ENCODE results near the gene CFAP90. TPM values are rescaled to one million over a fixed set of nuclear protein-coding genes. Genes with fewer than 3 reads are reported as not detected.

Gene CFAP90
- total and polyA plus RNA-seq, 2 of the 8 experiments (the other 6 are each of a cell fraction or from before 2014, with no cell fraction given): 0.39 to 0.92 TPM

GRCh38 chr5:7808998-7809397, 41.9 kb downstream of the CFAP90 start:
- no peaks in the 10 kb centered on the region for H3K79me1 ChIP-seq (ENCODE audit: low read depth, low read length)
- no peak overlapping the region for H3K4me3 ChIP-seq (ENCODE audit: extremely low read depth in 1 of 4, insufficient read depth in 2 of 4, low read depth in 3 of 4, low read length in 4 of 4)
- H3K27me3 ChIP-seq (replicated peaks in 1 of 4; ENCODE audit: control insufficient read depth in 3 of 4, extremely low read depth in 1 of 4, insufficient read depth in 3 of 4, low read length in 3 of 4): no peaks in the 10 kb centered on the region
- no peak overlapping the region for H2BK120ac ChIP-seq (replicated peaks; ENCODE audit: low read depth, low read length)
- H2AK5ac ChIP-seq (ENCODE audit: low read depth, low read length): no peak overlapping the region
- H3K9me3 ChIP-seq (ENCODE audit: insufficient read depth in 2 of 2, low read depth in 1 of 2, low read length in 1 of 2): no peaks in the 10 kb centered on the region
- TF ChIP-seq BCL11A (IDR thresholded peaks at IDR 0.05; ENCODE audit: low read depth in 2 of 2, low read length in 2 of 2) (no peak), CBX5 (IDR thresholded peaks at IDR 0.05; ENCODE audit: low read depth, low read length) (no peak), NANOG (IDR thresholded peaks at IDR 0.05; ENCODE audit: insufficient read depth, low read depth, low read length, poor library complexity, severe bottlenecking) (no peak), ASH2L (IDR thresholded peaks at IDR 0.05; ENCODE audit: low read length) (no peak), EP300 (IDR thresholded peaks at IDR 0.05; ENCODE audit: borderline replicate concordance in 1 of 2, low read depth in 2 of 2, low read length in 2 of 2) (no peak), SUZ12 (IDR thresholded peaks at IDR 0.05; ENCODE audit: low read length) (no peak), SP1 (IDR thresholded peaks at IDR 0.05; ENCODE audit: low read depth, low read length) (no peak)
- H3K4me1 ChIP-seq (replicated peaks in 1 of 4; ENCODE audit: control insufficient read depth in 3 of 4, insufficient read depth in 4 of 4, low read length in 3 of 4): no peaks in the 10 kb centered on the region
- no peak overlapping the region for H3K14ac ChIP-seq (ENCODE audit: insufficient read length)
- FAIRE-seq (no peak), DNase-seq (ENCODE audit: low read depth in 1 of 2, low spot score in 2 of 2) (no peak)
- no peak overlapping the region for H2AFZ ChIP-seq (ENCODE audit: low read length)
- 88% methylated on average over 4 of the region's 4 CpGs; no CpG with 5 or more reads in 1 of the 2 experiments for whole genome bisulfite sequencing, 2 experiments (ENCODE audit: extremely low coverage in 1 of 2, insufficient coverage in 1 of 2, insufficient read length in 1 of 2, insufficient replicate concordance in 2 of 2, low coverage in 1 of 2, low lambda C conversion rate in 2 of 2, missing lambda C conversion rate in 1 of 2)
- no peak overlapping the region for H3K4me2 ChIP-seq (ENCODE audit: insufficient read depth in 1 of 2, low read depth in 2 of 2, low read length in 2 of 2)
- H3K4ac ChIP-seq (replicated peaks; ENCODE audit: insufficient read length, low read depth, low read length): no peak overlapping the region
- ChIA-PET CTCF (ENCODE audit: partially characterized antibody) (interaction anchor here (0.6 to 0.9 kb wide), 2 partner anchors 16 to 38 kb away, joined by 3 to 4 read pairs; no protein-coding TSS in a partner anchor), POLR2A (ENCODE audit: partially characterized antibody) (no interaction called here)
- H3K36me3 ChIP-seq (ENCODE audit: control insufficient read depth in 2 of 4, insufficient read depth in 4 of 4, low read length in 3 of 4): peaks cover 0 to 24% (median 2%) of the 10 kb centered on the region in 4 experiments; a peak in 5 of 8 replicates
- no peaks in the 10 kb centered on the region for H4K20me1 ChIP-seq (replicated peaks in 1 of 2; ENCODE audit: control insufficient read depth in 1 of 2, insufficient read depth in 2 of 2, low read length in 2 of 2)
- no peak overlapping the region for H3K27ac ChIP-seq (ENCODE audit: low read depth, low read length)
- H3K79me2 ChIP-seq (ENCODE audit: control insufficient read depth in 1 of 2, insufficient read depth in 2 of 2, low read length in 2 of 2): no peaks in the 10 kb centered on the region
- H2BK5ac ChIP-seq (ENCODE audit: low read depth, low read length): no peak overlapping the region
- H3K56ac ChIP-seq (replicated peaks; ENCODE audit: insufficient read length, low read depth, low read length): no peak overlapping the region
- no peak overlapping the region for H2BK20ac ChIP-seq (ENCODE audit: low read length)
- H3K9ac ChIP-seq (replicated peaks in 1 of 4; ENCODE audit: extremely low read depth in 1 of 4, low read depth in 3 of 4, low read length in 3 of 4): no peak overlapping the region
- no peak overlapping the region for H4K8ac ChIP-seq (ENCODE audit: extremely low read depth, insufficient read depth, low read length)
- no peak overlapping the region for H4K5ac ChIP-seq (ENCODE audit: insufficient read length, low read depth, low read length)
- no peaks in the 10 kb centered on the region for H3K23me2 ChIP-seq (ENCODE audit: low read depth, low read length)
- no peak overlapping the region for H4K91ac ChIP-seq (replicated peaks; ENCODE audit: insufficient read length, low read length)
- H2BK15ac ChIP-seq (ENCODE audit: low read length): no peak overlapping the region
- H3K18ac ChIP-seq (ENCODE audit: extremely low read depth, low read length): no peak overlapping the region
- H2BK12ac ChIP-seq (ENCODE audit: low read depth, low read length): no peak overlapping the region
- no peak overlapping the region for H3K23ac ChIP-seq (ENCODE audit: insufficient read length)
